Coronary artery (tissue), 2 donors: Measurements from ENCODE around the gene TCF20.

Experiments
- DNase-seq: peaks from one replicate; pipeline ENCODE4 v3.0.0-alpha.2; 2017; ENCODE audit warnings: low spot score
- H3K27ac ChIP-seq, 2 donors: fragments of 200-600 bp; sonication (generic); one replicate each; pipeline ENCODE4 v1.5.1; 2016 to 2019
- H3K4me3 ChIP-seq: fragments of 200-600 bp; sonication (generic); 2 replicates; pipeline ENCODE4 v1.5.1; 2016; ENCODE audit warnings: mild to moderate bottlenecking, moderate library complexity
- CTCF ChIP-seq: fragments of 200-600 bp; sonication (generic); IDR thresholded peaks from one replicate; pipeline ENCODE4 v1.5.1; 2019; ENCODE audit warnings: antibody characterized with exemption

The TCF20 gene

GRCh38 chr22:42307806-42308563 lies 37.5 kb upstream of the TCF20 start:
- TF ChIP-seq CTCF, result no peak
- Histone ChIP-seq H3K4me3 (no peak overlapping the region), H3K27ac (no peak overlapping the region)
- no peak for DNase-seq

- H3K4me3 ChIP-seq, result no peak overlapping the region
- no peak for DNase-seq
- H3K27ac ChIP-seq, result no peak overlapping the region
- TF ChIP-seq CTCF, result no peak
These were observed 35.6 kb upstream of the TCF20 start for GRCh38 chr22:42306010-42306409.

GRCh38 chr22:42304324-42304790 lies 33.9 kb upstream of the TCF20 start:
- TF ChIP-seq CTCF, result no peak
- no peak overlapping the region for H3K4me3 ChIP-seq
- no peak overlapping the region for H3K27ac ChIP-seq
- DNase-seq, result no peak

GRCh38 chr22:42303396-42304323 lies 33.2 kb upstream of the TCF20 start:
- Histone ChIP-seq H3K4me3 (no peak overlapping the region), H3K27ac (no peak overlapping the region)
- TF ChIP-seq CTCF, result no peak
- no peak for DNase-seq

- DNase-seq, result no peak
- Histone ChIP-seq H3K4me3 (no peak overlapping the region), H3K27ac (no peak overlapping the region)
- TF ChIP-seq CTCF, result no peak
These were observed 31.3 kb upstream of the TCF20 start for GRCh38 chr22:42301742-42302102.

- no peak for TF ChIP-seq CTCF
- no peak overlapping the region for H3K4me3 ChIP-seq
- H3K27ac ChIP-seq, result no peak overlapping the region
- DNase-seq, result no peak
These were observed 30.8 kb upstream of the TCF20 start for GRCh38 chr22:42301077-42301741.
